IMR-90 (cell line): Measurements from ENCODE around the gene SORD. TPM values are rescaled to one million over a fixed set of nuclear protein-coding genes. Genes with fewer than 3 reads are reported as not detected.

Source experiments
- ATAC-seq: fragments of 200-7000 bp; cut with Tn5 transposase; 2 replicates; pipeline ENCODE4 v1.9.1; 2020; ENCODE audit warnings: low read depth, mild to moderate bottlenecking, moderate library complexity
- BruUV-seq: library from RNA; stranded (reverse); fragments of 400-500 nt; replicated peaks from 2 replicates; lab custom pipeline; 2021; lab: Mats Ljungman, UMichigan
- CTCF ChIA-PET: fragments of 300-600 bp; formaldehyde crosslinking; extraction: SDS; loops from one replicate; lab custom pipeline; 2021; ENCODE audit warnings: antibody characterized with exemption; lab: Yijun Ruan, JAX
- POLR2A ChIA-PET: fragments of 300-600 bp; sonication (Branson Sonifier 250); formaldehyde crosslinking; loops from one replicate; lab custom pipeline; 2022; ENCODE audit warnings: antibody characterized with exemption; ENCODE audit not compliant: unreplicated experiment; lab: Charles Lee
- DNase-seq: peaks from one replicate; pipeline ENCODE4 v3.0.0; 2013
- H2AFZ ChIP-seq: replicated peaks from 2 replicates; pipeline ENCODE3; 2013; ENCODE audit warnings: low read length, mild to moderate bottlenecking; ENCODE audit not compliant: poor library complexity
- H2AK5ac ChIP-seq: 2 replicates; pipeline ENCODE4 v1.6.1; 2013; ENCODE audit warnings: low read depth, low read length, inconsistent platforms
- H2AK9ac ChIP-seq: replicated peaks from 2 replicates; pipeline ENCODE3; 2013; ENCODE audit warnings: mild to moderate bottlenecking, low read depth, low read length, moderate library complexity; ENCODE audit not compliant: poor library complexity
- H2BK120ac ChIP-seq: 2 replicates; pipeline ENCODE4 v1.6.1; 2013; ENCODE audit warnings: low read depth, low read length, inconsistent platforms
- H2BK15ac ChIP-seq: 3 replicates; pipeline ENCODE4 v1.6.1; 2013; ENCODE audit warnings: low read depth, low read length, inconsistent platforms
- H2BK20ac ChIP-seq: 2 replicates; pipeline ENCODE4 v1.6.1; 2013; ENCODE audit warnings: low read depth, mild to moderate bottlenecking, inconsistent platforms, low read length, moderate library complexity
- H2BK5ac ChIP-seq: 2 replicates; pipeline ENCODE4 v1.6.1; 2013; ENCODE audit warnings: mild to moderate bottlenecking, low read depth, low read length, inconsistent platforms; ENCODE audit not compliant: poor library complexity, severe bottlenecking
- H3K14ac ChIP-seq: replicated peaks from 2 replicates; pipeline ENCODE4 v1.6.1; 2013; ENCODE audit warnings: low read depth, low read length, inconsistent platforms
- H3K18ac ChIP-seq: 2 replicates; pipeline ENCODE4 v1.6.1; 2013; ENCODE audit warnings: low read depth, low read length, control low read depth
- H3K23ac ChIP-seq: 2 replicates; pipeline ENCODE4 v1.6.1; 2013; ENCODE audit warnings: low read depth, low read length, inconsistent platforms
- H3K27ac ChIP-seq: 2 replicates; pipeline ENCODE4 v1.5.1; 2013; ENCODE audit warnings: mild to moderate bottlenecking, control low read depth, low read length; ENCODE audit not compliant: insufficient read depth
- H3K27me3 ChIP-seq: 2 replicates; pipeline ENCODE4 v1.6.1; 2013; ENCODE audit warnings: low read length; ENCODE audit not compliant: control insufficient read depth, insufficient read depth
- H3K36me3 ChIP-seq: 2 replicates; pipeline ENCODE4 v1.6.1; 2013; ENCODE audit warnings: low read length, mixed read lengths; ENCODE audit not compliant: control insufficient read depth, insufficient read depth
- H3K4ac ChIP-seq: 2 replicates; pipeline ENCODE4 v1.6.1; 2013; ENCODE audit warnings: low read depth, low read length, inconsistent platforms
- H3K4me1 ChIP-seq: 2 replicates; pipeline ENCODE4 v1.6.1; 2013; ENCODE audit warnings: low read length, mixed read lengths; ENCODE audit not compliant: control insufficient read depth, insufficient read depth
- H3K4me2 ChIP-seq: 2 replicates; pipeline ENCODE4 v1.6.1; 2013; ENCODE audit warnings: low read depth, mild to moderate bottlenecking, control low read depth, low read length, moderate library complexity
- H3K4me3 ChIP-seq: 2 replicates; pipeline ENCODE4 v1.5.1; 2013; ENCODE audit warnings: low read depth, mild to moderate bottlenecking, control low read depth, low read length, moderate library complexity; ENCODE audit not compliant: insufficient read depth
- H3K56ac ChIP-seq: 2 replicates; pipeline ENCODE4 v1.6.1; 2013; ENCODE audit warnings: low read length, inconsistent platforms; ENCODE audit not compliant: insufficient read depth; ENCODE audit errors: extremely low read depth
- H3K79me1 ChIP-seq, 2 experiments: 2 replicates each; pipeline ENCODE4 v1.6.1; 2013; ENCODE audit warnings: low read length in 2 of 2, inconsistent platforms in 1 of 2, low read depth in 1 of 2
- H3K9ac ChIP-seq: 2 replicates; pipeline ENCODE4 v1.6.1; 2013; ENCODE audit warnings: low read depth, low read length, control low read depth
- H3K9me1 ChIP-seq: 2 replicates; pipeline ENCODE4 v1.6.1; 2013; ENCODE audit warnings: low read length, inconsistent platforms; ENCODE audit not compliant: insufficient read depth
- H3K9me3 ChIP-seq: 2 replicates; pipeline ENCODE4 v1.6.1; 2013; ENCODE audit warnings: low read length; ENCODE audit not compliant: control insufficient read depth, insufficient read depth
- H4K20me1 ChIP-seq: 2 replicates; pipeline ENCODE4 v1.6.1; 2013; ENCODE audit warnings: low read length, inconsistent platforms; ENCODE audit not compliant: insufficient read depth
- H4K5ac ChIP-seq: 2 replicates; pipeline ENCODE4 v1.6.1; 2013; ENCODE audit warnings: mild to moderate bottlenecking, low read depth, low read length, control low read depth
- H4K8ac ChIP-seq, 2 experiments: 2 replicates each; pipeline ENCODE4 v1.6.1; 2013; ENCODE audit warnings: low read depth in 2 of 2, low read length in 2 of 2, control low read depth in 1 of 2, inconsistent platforms in 1 of 2
- H4K91ac ChIP-seq: 2 replicates; pipeline ENCODE4 v1.6.1; 2013; ENCODE audit warnings: low read depth, low read length, inconsistent platforms; ENCODE audit not compliant: insufficient read depth
- BHLHE40 ChIP-seq: fragments of 150-350 bp; IDR thresholded peaks from 2 replicates; pipeline ENCODE4 v1.6.1; 2016; ENCODE audit warnings: mild to moderate bottlenecking, low read depth, low read length
- CHD1 ChIP-seq: IDR thresholded peaks from 2 replicates; pipeline ENCODE4 v1.6.1; 2012; ENCODE audit warnings: low read depth, low read length, improper control_type of control experiment
- CTCF ChIP-seq: conservative IDR thresholded peaks from 2 replicates; pipeline ENCODE4 v1.5.1; 2012; ENCODE audit warnings: mild to moderate bottlenecking, low read depth, low read length, improper control_type of control experiment
- ELK1 ChIP-seq: fragments of 150-350 bp; IDR thresholded peaks from 2 replicates; pipeline ENCODE4 v1.6.1; 2016; ENCODE audit warnings: low read depth, mild to moderate bottlenecking, low read length, moderate library complexity, borderline replicate concordance
- FOS ChIP-seq: fragments of 150-350 bp; IDR thresholded peaks from 2 replicates; pipeline ENCODE4 v1.6.1; 2016; ENCODE audit warnings: low read depth, low read length
- MAFK ChIP-seq: IDR thresholded peaks from 2 replicates; pipeline ENCODE4 v1.6.1; 2012; ENCODE audit warnings: low read depth, low read length, improper control_type of control experiment
- MAZ ChIP-seq: IDR thresholded peaks from 2 replicates; pipeline ENCODE4 v1.6.1; 2012; ENCODE audit warnings: low read depth, mild to moderate bottlenecking, low read length, improper control_type of control experiment, moderate library complexity, borderline replicate concordance
- MXI1 ChIP-seq: IDR thresholded peaks from 2 replicates; pipeline ENCODE4 v1.6.1; 2012; ENCODE audit warnings: low read depth, mild to moderate bottlenecking, low read length, moderate library complexity, borderline replicate concordance
- NFE2L2 ChIP-seq: fragments of 150-350 bp; IDR thresholded peaks from 2 replicates; pipeline ENCODE4 v1.6.1; 2016; ENCODE audit warnings: low read depth, mild to moderate bottlenecking, low read length
- RAD21 ChIP-seq: IDR thresholded peaks from 2 replicates; pipeline ENCODE4 v1.6.1; 2012; ENCODE audit warnings: low read length, improper control_type of control experiment
- RFX5 ChIP-seq: IDR thresholded peaks from 2 replicates; pipeline ENCODE4 v1.8.0; 2012; ENCODE audit warnings: low read depth, mild to moderate bottlenecking, low read length, moderate library complexity
- SMC3 ChIP-seq: fragments of 150-350 bp; IDR thresholded peaks from 2 replicates; pipeline ENCODE4 v1.6.1; 2016; ENCODE audit warnings: low read depth, mild to moderate bottlenecking, antibody characterized with exemption, low read length, moderate library complexity
- WGBS, 2 experiments: methylation state at CpG; one replicate each; pipeline versions ENCODE4 v1.1.5 to v1.1.7; 2013; ENCODE audit warnings: missing lambda C conversion rate in 2 of 2; ENCODE audit not compliant: insufficient read length in 1 of 2; ENCODE audit errors: extremely low coverage in 2 of 2; 5-methylcytosine and 5-hydroxymethylcytosine counted together
- dilution Hi-C: fragments of 300-500 bp; cut with HindIII; formaldehyde crosslinking; loops from one replicate; pipeline ENCODE4 v1.14.3; 2018; ENCODE audit warnings: low sequenced_read_pairs; ENCODE audit not compliant: unreplicated experiment
- in situ Hi-C: fragments of 300-500 bp; cut with MboI; formaldehyde crosslinking; loops from 3 replicates; pipeline ENCODE4 v1.14.3; 2019; ENCODE audit warnings: low sequenced_read_pairs, inconsistent platforms, mixed read lengths
- intact Hi-C: fragments of 100-400 bp; cut with micrococcal nuclease; formaldehyde crosslinking; loops from 2 replicates; pipeline ENCODE4 v1.10.0; 2022
- polyA plus RNA-seq, 3 experiments: library from polyadenylated mRNA; depleted of rRNA; stranded (reverse); fragments of >200 nt; gene quantifications; 2 replicates each; pipeline ENCODE4 v1.2.3, GENCODE V29; 2012; ENCODE audit warnings: low replicate concordance in 1 of 3
- total RNA-seq: library from RNA; depleted of rRNA; stranded (reverse); fragments of >200 nt; gene quantifications from 2 replicates; pipeline ENCODE4 v1.2.3, GENCODE V29; 2012

The SORD gene
- total and polyA plus RNA-seq, 2 of the 4 experiments (the other 2 are of a cell fraction): 27.6 to 34.2 TPM

GRCh38 chr15:45093622-45094357 lies 70.8 kb downstream of the SORD start:
- H4K5ac ChIP-seq: no peak overlapping the region

More at GRCh38 chr15:45093622-45094357, 70.8 kb downstream of the SORD start:
- Histone ChIP-seq H3K79me1 (no peaks in the 10 kb centered on the region), H3K23ac (no peak overlapping the region), H3K9me1 (peaks cover 9% of the 10 kb centered on the region), H3K14ac (no peak overlapping the region), H3K9ac (no peak overlapping the region), H2AFZ (peak overlapping the region; percentile 76), H3K4me1 (peaks cover 9% of the 10 kb centered on the region; the same call in 1 of the 2 replicates), H2BK15ac (no peak overlapping the region), H3K18ac (no peak overlapping the region), H3K36me3 (no peaks in the 10 kb centered on the region), H3K9me3 (no peaks in the 10 kb centered on the region), H3K56ac (no peak overlapping the region), H2BK5ac (no peak overlapping the region), H3K4ac (no peak overlapping the region), H2BK120ac (no peak overlapping the region), H4K91ac (no peak overlapping the region), H4K20me1 (no peaks in the 10 kb centered on the region), H3K4me3 (no peak overlapping the region), H3K27me3 (peaks cover 31% of the 10 kb centered on the region), H3K27ac (no peak overlapping the region), H2AK5ac (no peak overlapping the region), H4K8ac (no peak overlapping the region), H3K4me2 (no peak overlapping the region), H2AK9ac (no peak overlapping the region), H2BK20ac (no peak overlapping the region)
- intact Hi-C loops (loop anchor here (5.0 kb wide), 1 partner anchor 71 kb away; the partner anchor contains the start of gene SORD), in situ Hi-C loops (no loop called here), dilution Hi-C loops (no loop called here)
- ChIA-PET POLR2A (no interaction called here), CTCF (interaction anchor here (0.8 to 1.4 kb wide), 2 partner anchors 24 to 221 kb away, joined by 3 to 5 read pairs; no protein-coding TSS in a partner anchor)
- TF ChIP-seq BHLHE40 (no peak), CHD1 (no peak), CTCF (no peak), NFE2L2 (no peak), FOS (no peak), SMC3 (no peak), ELK1 (no peak), MAFK (no peak), MXI1 (no peak), RAD21 (no peak), MAZ (no peak), RFX5 (no peak)
- DNase-seq: no peak
- ATAC-seq: no peak
- WGBS, 2 experiments: 78% methylated on average over 5 of the region's 11 CpGs; no CpG with 5 or more reads in 1 of the 2 experiments
- BruUV-seq: no TSS peak
